Tongue (tissue), 2 donors: ENCODE results near the gene CREBL2. TPM values are rescaled to one million over a fixed set of nuclear protein-coding genes. Genes with fewer than 3 reads are reported as not detected.
"Not testable (repeated sequence)": the region's sequence is repeated elsewhere in the genome, so short reads cannot be mapped to it uniquely, and the experiment has no call there.

Source experiments
- DNase-seq: peaks from one replicate; pipeline ENCODE4 v3.0.0-alpha.2; 2015
- total RNA-seq: library from RNA; depleted of rRNA; stranded (reverse); fragments of >200 nt; gene quantifications from one replicate; pipeline ENCODE4 v1.2.3, GENCODE V29; 2014

CREBL2 gene
- total RNA-seq, 1 donor from 2014 or later, result 16.8 TPM

GRCh38 chr12:12639995-12640394 is 28.3 kb downstream of the CREBL2 start:
- DNase-seq, result not testable (repeated sequence)

GRCh38 chr12:12641650-12642049 is 30.0 kb downstream of the CREBL2 start:
- no peak for DNase-seq

- no peak for DNase-seq
Observed at GRCh38 chr12:12642916-12643315, 31.2 kb downstream of the CREBL2 start.

- no peak for DNase-seq
Observed at GRCh38 chr12:12645485-12645884, 33.8 kb downstream of the CREBL2 start.

- DNase-seq, result not testable (repeated sequence)
Observed at GRCh38 chr12:12645968-12646367, 34.3 kb downstream of the CREBL2 start.

GRCh38 chr12:12646483-12647072 is 34.9 kb downstream of the CREBL2 start:
- no peak for DNase-seq

GRCh38 chr12:12648284-12648683 is 36.6 kb downstream of the CREBL2 start:
- no peak for DNase-seq

- DNase-seq, result no peak
Observed at GRCh38 chr12:12648951-12649650, 37.4 kb downstream of the CREBL2 start.

- DNase-seq, result no peak
Observed at GRCh38 chr12:12651752-12652151, 40.1 kb downstream of the CREBL2 start.

- DNase-seq, result not testable (repeated sequence)
Observed at GRCh38 chr12:12652704-12653103, 41.0 kb downstream of the CREBL2 start.

- no peak for DNase-seq
Observed at GRCh38 chr12:12653922-12654321, 42.2 kb downstream of the CREBL2 start.

- no peak for DNase-seq
Observed at GRCh38 chr12:12654691-12655460, 43.2 kb downstream of the CREBL2 start.

GRCh38 chr12:12660201-12660600 is 48.5 kb downstream of the CREBL2 start:
- DNase-seq, result no peak

- DNase-seq, result no peak
Observed at GRCh38 chr12:12661086-12661856, 49.6 kb downstream of the CREBL2 start.

GRCh38 chr12:12663644-12664294 is 52.1 kb downstream of the CREBL2 start:
- DNase-seq, result no peak

- no peak for DNase-seq
Observed at GRCh38 chr12:12665194-12665593, 53.5 kb downstream of the CREBL2 start.

GRCh38 chr12:12668005-12668404 is 56.3 kb downstream of the CREBL2 start:
- no peak for DNase-seq

- DNase-seq, result no peak
Observed at GRCh38 chr12:12669020-12669419, 57.3 kb downstream of the CREBL2 start.

GRCh38 chr12:12671850-12672660 is 60.4 kb downstream of the CREBL2 start:
- no peak for DNase-seq

GRCh38 chr12:12673296-12673695 is 61.6 kb downstream of the CREBL2 start:
- DNase-seq, result no peak

- DNase-seq, result no peak
Observed at GRCh38 chr12:12676605-12677004, 64.9 kb downstream of the CREBL2 start.
